NCI-H774 (cell line): ENCODE results near the gene ADAD2.

Source experiments
- DNase-seq: peaks from one replicate; lab custom pipeline; 2025; lab: John Stamatoyannopoulos, UW

The ADAD2 gene

DNA sequence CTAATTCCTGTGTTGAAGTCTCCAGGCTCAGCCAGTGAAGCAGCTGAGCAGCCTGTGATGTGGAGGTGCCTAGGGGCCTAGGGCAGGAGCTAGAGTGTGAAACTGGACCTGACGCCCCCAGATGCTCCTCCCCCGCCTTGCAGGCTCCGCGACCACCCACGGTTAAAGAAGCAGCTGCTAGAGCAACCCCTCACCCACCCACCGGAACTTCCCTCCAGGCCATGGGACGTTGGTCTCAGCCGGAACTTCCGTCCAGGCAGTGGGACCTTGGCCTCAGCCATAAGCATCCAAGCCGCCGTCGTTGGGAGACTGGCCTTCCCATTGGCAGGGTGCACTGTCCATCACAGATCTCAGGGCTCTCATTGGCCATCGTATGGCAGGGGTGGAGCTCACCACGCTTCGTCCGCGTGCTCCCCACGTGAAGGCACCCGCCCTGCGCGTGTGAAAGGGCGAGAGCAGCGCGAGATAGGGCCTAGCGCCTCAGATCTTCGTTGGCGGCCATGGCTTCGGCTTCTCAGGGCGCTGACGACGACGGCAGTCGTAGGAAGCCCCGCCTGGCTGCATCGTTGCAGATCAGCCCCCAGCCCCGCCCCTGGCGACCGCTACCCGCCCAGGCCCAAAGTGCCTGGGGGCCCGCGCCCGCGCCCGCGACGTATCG, at the start of gene ADAD2:
Gene ADAD2, plus strand, starts transcription at position 427 of the 658 bp plus-strand sequence. Its CDS starts 74 bp downstream, at position 501.
- DNase-seq, result no peak

GRCh38 chr16:84143081-84143480, 47.9 kb upstream of the ADAD2 start:
- DNase-seq, result no peak

- DNase-seq, result no peak
Measured at GRCh38 chr16:84143784-84144199, 47.2 kb upstream of the ADAD2 start.

DNA sequence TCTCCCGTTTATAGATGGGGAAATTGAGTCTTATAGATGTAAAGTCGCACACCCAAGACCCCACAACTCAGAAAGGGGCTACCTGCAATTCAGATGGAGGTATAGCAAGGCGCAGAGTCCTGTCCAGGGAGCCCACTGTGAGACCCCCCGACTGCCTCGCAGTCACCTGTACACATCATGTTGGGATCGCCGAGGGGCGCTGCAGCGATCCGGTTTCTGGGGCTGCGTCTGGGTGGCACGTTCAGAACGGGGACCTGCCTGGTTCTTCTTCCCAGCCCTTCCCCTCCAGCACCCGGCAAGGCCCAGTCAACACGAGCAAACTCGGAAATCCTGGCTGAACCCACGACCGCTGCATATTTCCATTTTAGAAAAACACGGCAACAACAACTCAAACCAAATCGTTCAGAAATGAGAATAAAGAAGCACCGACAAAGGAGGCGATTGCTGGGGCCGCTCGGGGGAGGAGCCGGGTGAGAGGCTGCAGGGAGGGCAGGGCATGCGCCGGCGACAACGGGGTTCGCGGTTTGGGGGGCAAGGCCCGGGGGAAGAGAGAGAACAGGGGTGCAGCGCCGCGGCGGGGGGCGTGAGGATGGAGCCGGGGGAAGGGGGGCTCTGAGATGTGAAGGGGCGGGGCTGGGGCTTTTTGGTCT, 46.6 kb upstream of the ADAD2 start:
- no peak for DNase-seq

DNA sequence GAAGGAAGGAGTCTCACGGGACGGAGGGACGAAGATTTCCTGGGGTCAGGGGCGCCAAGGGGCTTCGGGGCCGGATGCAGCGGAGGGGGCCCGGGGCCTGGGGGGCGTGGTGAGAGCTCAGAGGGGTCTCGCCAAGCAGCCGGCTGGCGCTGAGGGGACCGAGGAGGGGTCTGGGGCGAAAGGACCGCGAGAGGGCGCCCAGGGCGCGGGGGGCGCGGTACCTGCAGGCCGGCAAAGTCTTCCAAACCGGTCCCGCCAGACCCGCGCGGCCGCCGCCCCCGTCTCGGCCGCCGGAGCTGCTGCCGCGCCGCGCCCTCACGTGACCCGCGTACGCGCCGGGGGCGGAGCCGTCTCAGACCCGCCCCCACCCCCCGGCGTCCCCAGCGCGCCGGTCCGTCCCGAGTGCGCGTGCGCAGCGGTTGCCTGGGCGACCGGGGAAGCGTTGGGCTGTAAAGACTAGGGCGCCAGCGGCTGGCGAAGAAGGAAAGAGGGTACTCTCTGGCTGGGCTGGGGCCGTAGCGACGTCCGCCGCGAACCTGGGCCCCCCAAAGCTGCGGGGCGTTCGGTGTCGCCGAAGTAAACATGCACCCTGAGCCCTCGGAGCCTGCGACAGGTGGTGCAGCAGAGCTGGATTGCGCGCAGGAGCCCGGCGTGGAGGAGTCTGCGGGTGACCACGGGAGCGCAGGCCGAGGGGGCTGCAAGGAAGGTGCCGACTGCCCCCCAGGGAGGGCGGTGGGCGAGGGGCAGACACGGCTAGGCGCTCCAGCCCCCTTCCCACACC, 45.9 kb upstream of the ADAD2 start, which contains the start of the genes DNAAF1 and HSDL1:
Gene DNAAF1, plus strand, starts transcription at position 450 of the 781 bp plus-strand sequence. Its CDS starts 133 bp downstream, at position 583.
Gene HSDL1, minus strand, starts transcription at position 319 of the 781 bp plus-strand sequence. CDS start 13,856 bp downstream, outside the sequence.
- DNase-seq, result peak; percentile 67

- no peak for DNase-seq
Measured at GRCh38 chr16:84150926-84151325, 40.0 kb upstream of the ADAD2 start.

DNA sequence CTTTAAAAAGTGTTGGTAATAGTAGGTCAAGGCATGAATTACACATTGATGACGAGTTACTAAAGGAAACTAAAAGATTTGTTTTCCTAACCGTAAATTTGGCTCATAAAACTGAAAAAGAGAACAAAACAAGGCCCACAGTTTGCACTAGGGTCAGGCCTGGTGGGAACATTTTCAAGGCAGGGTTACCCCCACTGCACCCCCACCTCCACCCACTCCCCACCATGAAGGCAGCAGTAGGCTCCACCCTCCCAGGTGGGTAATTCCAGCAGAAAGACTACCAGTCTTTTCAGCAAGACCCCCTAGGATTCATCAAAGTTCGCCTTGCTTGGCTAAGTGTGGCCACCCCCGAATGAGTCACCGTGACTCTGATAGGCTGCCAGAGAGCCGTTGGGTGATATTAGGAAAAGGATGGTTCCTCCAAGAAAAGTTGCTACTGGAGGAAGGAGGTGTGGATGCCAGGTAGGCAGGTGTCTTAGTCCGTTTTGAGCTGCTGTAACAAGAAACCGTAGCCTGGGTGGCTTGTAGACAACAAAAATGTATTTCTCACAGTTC, 37.2 kb upstream of the ADAD2 start:
- DNase-seq, result no peak

DNA sequence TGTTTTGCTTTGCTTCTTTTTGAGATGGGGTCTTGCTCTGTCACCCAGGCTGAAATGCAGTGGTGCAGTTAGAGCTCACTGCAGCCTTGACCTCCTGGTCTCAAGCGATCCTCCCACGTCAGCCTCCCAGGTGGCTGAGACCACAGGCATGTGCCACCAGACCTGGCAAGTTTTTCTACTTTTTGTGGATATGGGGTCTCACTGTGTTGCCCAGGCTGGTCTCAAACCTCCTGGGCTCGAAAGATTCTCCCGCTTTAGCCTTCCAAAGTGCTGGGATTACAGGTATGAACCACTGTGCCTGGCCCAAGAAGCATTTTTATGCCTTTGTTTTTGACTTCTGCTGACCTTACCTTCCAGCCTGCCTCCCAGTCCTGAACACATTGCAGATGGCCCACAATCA, 35.7 kb upstream of the ADAD2 start:
- DNase-seq, result no peak

GRCh38 chr16:84155771-84156170, 35.2 kb upstream of the ADAD2 start:
- no peak for DNase-seq

DNA sequence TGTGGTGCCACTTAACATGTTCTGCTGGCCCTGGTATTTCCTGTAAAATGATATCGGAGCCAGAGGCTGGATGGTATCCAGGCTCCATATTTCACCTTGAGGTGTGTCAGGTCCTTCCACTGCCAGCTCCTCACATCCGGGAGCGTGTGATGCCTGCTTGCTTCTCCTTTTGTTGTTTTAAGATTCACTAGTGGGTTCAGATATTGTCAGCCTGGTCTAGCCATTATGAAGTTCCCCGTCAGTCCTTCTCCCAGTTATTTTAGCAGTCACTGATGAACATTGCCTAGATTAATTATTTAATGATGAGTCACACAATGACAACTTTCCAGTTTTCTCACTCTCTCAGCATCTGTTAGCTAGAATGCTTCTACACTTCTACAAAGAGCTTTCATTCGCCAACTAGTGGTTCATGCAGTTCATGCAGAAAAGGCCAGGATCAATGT, 34.6 kb upstream of the ADAD2 start:
- DNase-seq, result no peak

GRCh38 chr16:84159007-84159406, 31.9 kb upstream of the ADAD2 start:
- no peak for DNase-seq

- DNase-seq, result no peak
Measured at GRCh38 chr16:84159800-84160199, 31.2 kb upstream of the ADAD2 start.

GRCh38 chr16:84161037-84161436, 29.9 kb upstream of the ADAD2 start:
- no peak for DNase-seq

- DNase-seq, result no peak
Measured at GRCh38 chr16:84161801-84162200, 29.2 kb upstream of the ADAD2 start.

DNA sequence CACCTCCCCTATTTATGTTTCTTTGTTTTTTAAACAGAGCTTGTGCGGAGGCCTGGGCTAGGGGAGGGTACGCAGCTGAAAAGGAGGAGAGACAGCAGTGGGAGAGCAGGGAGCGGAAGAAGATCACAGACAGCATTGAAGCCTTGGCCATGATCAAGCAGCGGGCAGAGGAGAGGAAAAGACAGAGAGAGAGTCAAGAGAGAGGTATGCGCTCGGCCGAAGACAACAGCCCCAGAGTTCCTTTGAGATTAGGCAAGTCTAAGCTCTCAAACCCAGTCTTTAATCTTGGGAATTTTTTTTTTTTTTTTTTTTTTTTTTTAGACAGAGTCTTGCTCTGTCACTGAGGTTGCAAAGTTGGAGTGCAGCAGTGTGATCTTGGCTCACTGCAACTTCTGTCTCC, 25.2 kb upstream of the ADAD2 start:
- no peak for DNase-seq

DNA sequence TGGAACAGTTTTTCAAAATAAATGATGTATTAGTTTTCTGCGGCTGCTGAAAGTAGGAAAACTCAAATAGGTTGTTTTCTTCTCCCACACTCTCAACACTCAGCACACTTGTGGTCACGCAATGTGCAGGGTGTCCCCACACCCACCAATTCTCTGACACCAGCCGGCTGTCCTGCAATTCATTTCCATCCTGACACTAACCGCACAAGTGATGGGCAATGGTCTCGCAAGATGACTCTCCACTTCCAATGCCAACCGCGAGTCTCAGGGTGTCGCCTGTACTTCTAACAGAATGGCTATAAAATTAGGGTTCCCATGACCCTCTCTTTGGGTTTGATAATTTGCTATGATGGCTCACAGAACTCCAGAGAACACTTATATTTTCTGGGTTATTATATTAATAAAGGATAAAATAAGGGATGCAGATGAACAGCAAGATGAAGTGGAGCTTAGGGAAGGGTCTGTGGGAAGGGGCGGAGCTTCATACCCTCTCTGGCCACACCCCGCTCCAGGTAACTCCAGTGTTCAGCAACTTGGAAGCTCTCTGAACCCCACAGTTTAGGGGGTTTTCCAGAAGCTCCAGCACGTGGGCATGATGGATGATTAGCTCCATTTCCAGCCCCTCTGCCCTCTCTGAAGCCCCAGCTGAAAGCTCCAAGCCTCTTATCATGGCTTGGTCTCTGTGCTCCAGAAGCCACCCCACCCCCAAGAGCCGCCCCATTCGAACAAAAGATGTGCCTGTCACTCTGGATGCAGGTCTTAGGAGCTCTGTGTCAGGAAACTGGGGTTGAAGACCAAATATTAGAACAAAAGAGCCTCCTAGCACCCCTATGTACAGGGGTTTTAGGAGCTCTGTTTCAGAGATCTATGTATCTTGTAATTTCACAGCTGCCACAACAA, 23.9 kb upstream of the ADAD2 start:
- DNase-seq, result no peak

- no peak for DNase-seq
Measured at GRCh38 chr16:84169765-84170310, 21.1 kb upstream of the ADAD2 start.

GRCh38 chr16:84174396-84174795, 16.6 kb upstream of the ADAD2 start:
- DNase-seq, result no peak

DNA sequence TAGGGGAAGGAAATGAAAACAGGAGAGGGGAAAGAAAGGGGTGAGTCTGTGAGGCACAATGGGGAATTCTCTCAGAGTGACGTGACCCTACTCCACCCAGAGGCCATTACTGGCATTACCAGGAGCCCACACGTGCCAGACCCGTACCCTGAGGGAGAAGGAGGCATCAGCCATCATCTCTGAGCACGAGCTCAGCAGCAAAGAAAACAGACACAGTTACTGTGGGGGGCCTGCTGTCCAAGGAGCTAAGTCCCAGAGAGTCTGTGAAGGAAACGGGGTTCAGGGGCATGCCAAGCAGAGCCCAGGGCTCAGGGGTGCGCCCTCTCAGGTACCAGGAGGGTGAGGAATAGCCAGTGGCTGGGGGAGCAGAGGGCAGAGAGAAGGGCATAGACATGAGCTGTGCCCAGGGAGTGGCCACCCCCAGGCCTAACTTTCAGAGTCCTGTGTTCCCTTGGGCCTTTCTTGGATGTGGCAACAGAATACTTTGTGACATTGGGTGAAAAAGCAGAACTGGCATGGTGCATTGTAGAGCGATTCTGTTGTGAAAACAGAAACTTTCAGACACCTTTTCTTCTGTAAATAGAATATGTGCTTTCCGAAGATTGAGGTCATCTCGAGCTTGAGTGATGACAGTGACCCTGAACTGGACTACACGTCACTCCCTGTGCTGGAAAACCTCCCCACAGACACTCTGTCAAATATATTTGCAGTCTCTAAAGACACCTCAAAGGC, 15.4 kb upstream of the ADAD2 start:
- peak; percentile 18 for DNase-seq
